GM06990 (cell line): Measurements from ENCODE around the gene HDAC4.

Experiments used
- DNase-seq: peaks from one replicate; pipeline ENCODE4 v3.0.0-alpha.2; 2011; ENCODE audit not compliant: insufficient read length; ENCODE audit errors: extremely low read depth
- H3K27me3 ChIP-seq: replicated peaks from 2 replicates; pipeline ENCODE4 v1.6.0; 2011; ENCODE audit warnings: low read length; ENCODE audit not compliant: control insufficient read depth, insufficient read depth
- H3K36me3 ChIP-seq: 2 replicates; pipeline ENCODE4 v1.5.1; 2011; ENCODE audit warnings: low read length; ENCODE audit not compliant: control insufficient read depth, insufficient read depth
- H3K4me3 ChIP-seq: replicated peaks from 2 replicates; pipeline ENCODE4 v1.5.1; 2011; ENCODE audit warnings: low read depth, mild to moderate bottlenecking, control low read depth, low read length
- CTCF ChIP-seq: IDR thresholded peaks from 2 replicates; pipeline ENCODE4 v1.5.1; 2011; ENCODE audit warnings: low read length, control low read depth, mild to moderate bottlenecking, inconsistent platforms; ENCODE audit not compliant: insufficient read depth, poor library complexity, severe bottlenecking

HDAC4 gene

GRCh38 chr2:239137898-239138283 is 262.9 kb downstream of the HDAC4 start:
- H3K36me3 ChIP-seq: no peaks in the 10 kb centered on the region; the same call in 1 of the 2 replicates
- H3K27me3 ChIP-seq: no peaks in the 10 kb centered on the region
- no peak overlapping the region for H3K4me3 ChIP-seq
- no peak for DNase-seq
- TF ChIP-seq CTCF: no peak

GRCh38 chr2:239137165-239137897 is 263.5 kb downstream of the HDAC4 start:
- no peak for DNase-seq
- TF ChIP-seq CTCF: no peak
- H3K36me3 ChIP-seq: no peaks in the 10 kb centered on the region; the same call in 1 of the 2 replicates
- no peaks in the 10 kb centered on the region for H3K27me3 ChIP-seq
- H3K4me3 ChIP-seq: no peak overlapping the region

GRCh38 chr2:239136762-239137161 is 264.1 kb downstream of the HDAC4 start:
- no peak for TF ChIP-seq CTCF
- H3K36me3 ChIP-seq: no peaks in the 10 kb centered on the region; the same call in 1 of the 2 replicates
- DNase-seq: no peak
- no peaks in the 10 kb centered on the region for H3K27me3 ChIP-seq
- no peak overlapping the region for H3K4me3 ChIP-seq

- H3K27me3 ChIP-seq: no peaks in the 10 kb centered on the region
- H3K4me3 ChIP-seq: no peak overlapping the region
- no peak for DNase-seq
- TF ChIP-seq CTCF: no peak
- H3K36me3 ChIP-seq: no peaks in the 10 kb centered on the region; the same call in 1 of the 2 replicates
Measured at GRCh38 chr2:239136203-239136602, 264.6 kb downstream of the HDAC4 start.

GRCh38 chr2:239135531-239135930 is 265.3 kb downstream of the HDAC4 start:
- Histone ChIP-seq H3K36me3 (no peaks in the 10 kb centered on the region; the same call in 1 of the 2 replicates), H3K4me3 (no peak overlapping the region), H3K27me3 (no peaks in the 10 kb centered on the region)
- no peak for DNase-seq
- TF ChIP-seq CTCF: no peak

GRCh38 chr2:239133945-239134570 is 266.8 kb downstream of the HDAC4 start:
- Histone ChIP-seq H3K4me3 (no peak overlapping the region), H3K36me3 (no peaks in the 10 kb centered on the region; the same call in 1 of the 2 replicates), H3K27me3 (no peaks in the 10 kb centered on the region)
- no peak for TF ChIP-seq CTCF
- DNase-seq: no peak
